PC-3 (cell line): Measurements from ENCODE around the gene TAF4.

Experiments used
- EZH2 ChIP-seq: fragments of 300-600 bp; sonication (generic); IDR thresholded peaks from one replicate; pipeline ENCODE4 v1.6.1; 2017; ENCODE audit warnings: antibody characterized with exemption, mild to moderate bottlenecking, low read length; ENCODE audit not compliant: unreplicated experiment
- EZH2phosphoT487 ChIP-seq: fragments of 300-600 bp; sonication (generic); IDR thresholded peaks from 2 replicates; pipeline ENCODE4 v1.6.1; 2018; ENCODE audit warnings: mild to moderate bottlenecking, antibody characterized with exemption, low read length, borderline replicate concordance
- TF ChIP-seq, protein P1 (sequence below): fragments of 300-600 bp; sonication (generic); conservative IDR thresholded peaks from 2 replicates; pipeline ENCODE4 v1.5.1; 2017; ENCODE audit warnings: antibody characterized with exemption, low read depth, mild to moderate bottlenecking, low read length

DNA sequence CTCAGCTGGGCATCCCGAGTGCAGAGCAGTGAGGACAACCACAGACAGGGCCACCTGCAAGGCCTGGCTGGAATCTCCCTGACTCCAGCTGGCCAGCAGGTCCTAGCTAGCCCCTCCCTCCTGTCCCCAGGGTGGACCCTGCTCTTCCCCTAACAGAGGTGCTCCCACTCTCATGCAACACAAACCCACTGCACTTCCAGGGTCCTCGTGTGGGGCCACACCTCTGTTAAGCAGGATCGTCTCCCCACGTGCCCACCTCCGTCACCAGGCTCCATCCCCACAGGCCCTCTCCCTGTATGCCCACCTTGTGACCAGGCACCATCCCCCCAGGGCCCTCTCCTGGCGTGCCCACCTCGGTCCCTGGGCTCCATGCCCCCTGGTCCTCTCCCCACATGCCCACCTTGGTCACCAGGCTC is 17.3 kb downstream of the TAF4 start:
- TF ChIP-seq, protein P1, sequence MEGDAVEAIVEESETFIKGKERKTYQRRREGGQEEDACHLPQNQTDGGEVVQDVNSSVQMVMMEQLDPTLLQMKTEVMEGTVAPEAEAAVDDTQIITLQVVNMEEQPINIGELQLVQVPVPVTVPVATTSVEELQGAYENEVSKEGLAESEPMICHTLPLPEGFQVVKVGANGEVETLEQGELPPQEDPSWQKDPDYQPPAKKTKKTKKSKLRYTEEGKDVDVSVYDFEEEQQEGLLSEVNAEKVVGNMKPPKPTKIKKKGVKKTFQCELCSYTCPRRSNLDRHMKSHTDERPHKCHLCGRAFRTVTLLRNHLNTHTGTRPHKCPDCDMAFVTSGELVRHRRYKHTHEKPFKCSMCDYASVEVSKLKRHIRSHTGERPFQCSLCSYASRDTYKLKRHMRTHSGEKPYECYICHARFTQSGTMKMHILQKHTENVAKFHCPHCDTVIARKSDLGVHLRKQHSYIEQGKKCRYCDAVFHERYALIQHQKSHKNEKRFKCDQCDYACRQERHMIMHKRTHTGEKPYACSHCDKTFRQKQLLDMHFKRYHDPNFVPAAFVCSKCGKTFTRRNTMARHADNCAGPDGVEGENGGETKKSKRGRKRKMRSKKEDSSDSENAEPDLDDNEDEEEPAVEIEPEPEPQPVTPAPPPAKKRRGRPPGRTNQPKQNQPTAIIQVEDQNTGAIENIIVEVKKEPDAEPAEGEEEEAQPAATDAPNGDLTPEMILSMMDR, result no peak
- TF ChIP-seq EZH2, result no peak
- TF ChIP-seq EZH2phosphoT487, result no peak
